DMS153 treated with DMSO at 0.1 percent for 48 hours (cell line): ENCODE measurements around the gene ATL1.

Source experiments
- DNase-seq: peaks from one replicate; lab custom pipeline; 2025; ENCODE audit not compliant: unreplicated experiment; lab: John Stamatoyannopoulos, UW

ATL1 gene

GRCh38 chr14:50559990-50560930, at the start of gene ATL1:
ATL1 (plus strand) TSS chr14:50560145; CDS start chr14:50560266, 121 bp downstream.
- DNase-seq = peak; percentile 60

- DNase-seq = no peak
These were observed 49.8 kb upstream of the ATL1 start for GRCh38 chr14:50510157-50510556.

DNA sequence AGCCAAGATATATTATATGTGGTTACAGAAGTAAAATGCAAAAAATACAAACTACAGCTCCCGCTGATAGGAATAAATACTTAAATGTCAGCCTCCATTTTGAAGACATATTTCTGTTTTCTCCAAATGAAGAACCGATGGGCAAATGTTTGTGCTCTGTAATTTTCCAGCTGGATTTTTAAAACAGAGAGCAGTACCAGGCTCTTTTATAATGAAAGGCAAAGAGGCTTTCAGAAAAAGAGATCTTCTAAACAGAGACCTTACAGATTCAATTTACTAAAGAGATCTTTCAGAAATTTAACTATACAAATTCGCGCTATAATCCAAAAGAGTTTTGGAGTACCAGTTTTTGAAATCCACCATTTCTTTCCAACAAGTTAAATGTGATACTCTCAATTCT, 47.5 kb upstream of the ATL1 start:
- no peak for DNase-seq

DNA sequence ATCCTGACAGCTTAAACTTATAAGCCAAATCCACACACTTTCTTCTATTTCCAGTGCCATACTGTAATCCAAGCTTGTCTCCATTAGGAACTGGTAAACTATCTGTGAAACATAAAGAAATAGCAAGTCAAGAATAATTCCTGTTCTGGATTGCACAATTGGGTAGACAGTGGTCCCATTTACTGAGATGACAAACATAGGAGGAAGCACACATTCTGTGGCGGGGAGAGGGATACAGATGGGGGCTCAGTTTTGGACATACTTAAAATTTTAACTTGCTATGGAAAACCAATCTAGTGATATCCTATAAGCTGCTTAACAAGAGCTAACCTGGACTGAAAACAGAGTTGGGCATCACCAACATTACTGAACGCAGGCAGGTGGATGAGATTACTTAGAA, 43.9 kb upstream of the ATL1 start:
- no peak for DNase-seq

GRCh38 chr14:50520947-50521815, 38.8 kb upstream of the ATL1 start:
- DNase-seq = no peak

DNA sequence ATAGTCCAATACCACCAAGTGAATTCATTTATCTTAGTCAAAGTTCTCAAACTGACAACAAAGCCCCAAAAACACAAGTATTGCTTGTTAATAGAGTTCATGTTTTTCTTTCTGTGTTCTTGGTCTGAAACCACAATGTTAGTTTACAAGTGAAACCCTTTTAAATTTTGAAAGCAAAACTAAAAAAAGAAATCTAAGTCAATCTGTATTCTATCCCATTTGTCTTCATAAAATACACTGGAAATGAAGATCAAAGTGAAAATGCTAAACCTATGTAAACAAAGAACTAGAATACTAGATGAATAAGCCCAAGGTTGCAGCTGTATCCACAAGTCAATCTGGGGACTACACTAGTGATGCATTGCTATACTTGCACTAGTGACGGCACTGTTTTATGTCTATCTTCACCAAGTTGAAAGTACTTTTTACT, 38.0 kb upstream of the ATL1 start:
- no peak for DNase-seq

DNA sequence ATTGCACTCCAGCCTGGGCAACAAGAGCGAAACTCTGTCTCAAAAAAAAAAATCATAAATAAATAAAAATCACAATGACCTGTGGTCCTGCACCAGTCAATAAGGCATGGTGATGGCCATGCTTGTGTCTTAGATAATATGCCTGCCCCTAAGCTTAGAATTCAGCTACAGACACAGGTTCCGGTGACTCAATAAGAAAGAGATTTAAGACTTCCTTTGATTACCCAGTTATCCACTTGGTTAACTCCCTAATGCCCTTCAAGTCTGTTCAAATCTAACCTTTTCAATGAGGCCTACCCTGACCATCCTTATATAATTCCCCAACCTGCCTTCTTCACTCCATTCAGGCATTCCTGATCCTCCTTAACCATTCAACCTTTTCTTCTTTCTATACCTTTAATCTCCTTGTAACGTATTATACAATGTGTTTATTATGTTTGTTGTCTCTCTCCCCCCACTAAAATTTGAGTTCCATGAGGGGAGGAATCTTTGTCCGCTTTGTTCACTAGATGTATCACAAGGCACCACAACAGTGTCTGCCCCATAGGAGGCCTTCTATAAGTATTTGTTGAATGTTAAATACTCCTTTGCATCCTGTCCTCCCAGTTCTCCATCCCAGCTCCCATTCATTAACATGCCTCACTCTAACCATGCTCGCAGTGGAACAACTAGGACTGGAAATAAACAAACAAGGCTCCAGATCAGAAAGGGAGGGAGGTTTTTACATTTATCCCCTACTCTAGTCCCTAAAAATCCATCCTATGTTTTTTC, 36.5 kb upstream of the ATL1 start:
- DNase-seq = no peak

DNA sequence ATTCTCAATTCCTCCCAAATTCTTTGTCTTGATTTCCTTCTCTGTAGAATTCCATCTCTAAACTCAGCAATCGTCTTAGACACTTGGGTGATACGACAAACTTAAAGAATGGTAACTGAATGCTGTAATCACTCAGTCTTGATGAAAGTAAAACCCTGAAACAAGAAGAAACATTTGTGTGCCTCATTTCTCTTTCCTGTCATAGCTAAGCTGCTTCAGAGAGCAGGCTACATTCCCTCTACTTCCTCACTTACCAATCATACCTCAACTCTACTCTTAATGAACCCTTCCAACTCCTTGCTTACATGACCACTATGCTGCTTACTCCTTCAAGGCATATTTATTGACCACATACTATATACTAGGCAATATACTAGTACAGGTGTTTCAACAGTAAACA, 35.9 kb upstream of the ATL1 start:
- no peak for DNase-seq

DNA sequence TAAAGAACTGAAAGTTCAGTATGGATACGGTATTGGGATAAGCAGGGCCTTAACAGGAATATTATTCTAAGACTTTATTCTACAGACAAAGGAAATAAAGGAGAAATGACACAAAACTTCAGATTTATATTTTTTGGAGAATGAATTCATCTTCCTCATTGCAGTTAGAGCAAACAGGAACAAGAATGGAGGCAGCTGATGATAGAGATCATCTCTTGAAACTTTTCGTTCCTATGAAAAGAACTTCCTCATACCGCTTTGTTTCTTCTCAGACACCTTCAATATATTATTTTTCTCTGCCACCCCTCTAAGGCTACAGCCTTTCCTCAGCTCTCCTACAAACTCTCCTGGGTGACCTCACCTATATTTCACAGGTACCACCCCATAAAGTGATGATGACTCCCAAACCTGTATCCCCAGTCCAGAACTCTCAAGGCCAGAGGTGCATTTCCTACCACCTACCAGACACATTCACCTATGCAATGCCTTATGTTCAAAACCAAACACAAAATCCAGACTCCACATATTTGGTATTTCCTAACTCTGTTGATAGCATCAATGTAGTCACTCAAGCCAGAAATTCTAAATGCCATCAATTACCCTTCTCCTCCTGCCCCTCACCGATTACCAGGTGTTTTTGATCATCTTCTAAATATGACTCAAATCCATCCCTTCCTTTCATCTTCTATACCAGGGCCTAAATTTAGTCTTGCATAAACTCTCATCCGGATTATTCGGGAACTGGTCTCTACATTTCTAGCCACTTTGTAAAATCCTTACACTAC, 35.0 kb upstream of the ATL1 start:
- DNase-seq = no peak

DNA sequence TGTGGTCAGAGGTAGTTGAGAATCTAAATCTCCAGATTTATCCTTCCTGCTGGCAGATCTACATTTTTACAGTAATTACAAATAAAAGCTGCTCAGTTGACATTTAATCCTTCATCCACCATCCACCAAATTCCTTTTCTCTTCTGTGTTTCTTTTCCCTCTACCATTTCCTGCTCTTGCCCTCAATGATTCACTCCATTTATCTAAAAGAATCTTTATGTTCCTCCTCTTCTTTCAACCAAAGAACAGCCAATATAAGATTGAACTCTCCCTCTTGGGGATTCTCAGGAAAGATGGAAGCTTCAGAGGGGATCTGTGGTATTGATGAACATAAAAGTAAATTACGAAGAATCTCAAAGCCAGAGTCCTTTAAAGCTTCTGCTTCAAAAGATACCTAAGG, 31.9 kb upstream of the ATL1 start:
- DNase-seq = no peak

- DNase-seq = no peak
These were observed 30.4 kb upstream of the ATL1 start for GRCh38 chr14:50529288-50530179.

- no peak for DNase-seq
These were observed 29.6 kb upstream of the ATL1 start for GRCh38 chr14:50530358-50530757.

- no peak for DNase-seq
These were observed 29.1 kb upstream of the ATL1 start for GRCh38 chr14:50530794-50531365.

GRCh38 chr14:50531595-50532501, 28.1 kb upstream of the ATL1 start:
- DNase-seq = no peak

GRCh38 chr14:50532502-50533240, 27.3 kb upstream of the ATL1 start, which contains the start of gene MAP4K5:
MAP4K5 (minus strand) TSS chr14:50532569; CDS start chr14:50532049, 520 bp downstream.
- peak; percentile 59 for DNase-seq

DNA sequence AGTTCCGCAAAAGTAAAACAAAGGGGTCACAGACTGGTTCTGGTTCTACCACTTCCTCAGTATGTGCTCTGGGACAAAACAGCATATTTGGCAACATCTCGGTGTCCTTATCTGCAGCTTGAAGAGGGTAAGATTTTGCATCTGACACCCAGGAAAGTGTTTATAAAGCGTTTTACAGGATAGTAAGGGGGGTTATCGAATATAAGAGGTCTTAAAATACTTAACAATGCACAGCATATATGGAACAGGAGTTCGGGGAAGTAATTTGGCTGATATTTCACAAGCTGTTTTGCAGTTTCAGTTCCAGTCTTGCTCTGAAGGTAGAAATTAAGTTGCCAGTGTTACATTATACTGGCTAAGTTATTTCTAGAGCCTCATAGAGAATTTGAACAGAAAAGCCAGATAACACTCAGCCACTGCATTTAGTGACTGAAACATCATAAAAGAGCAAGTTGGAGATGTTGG, 26.7 kb upstream of the ATL1 start:
- no peak for DNase-seq

- no peak for DNase-seq
These were observed 26.1 kb upstream of the ATL1 start for GRCh38 chr14:50533806-50534205.
